Stimulated activated CD4-positive, alpha-beta T cell treated with anti-CD3 and anti-CD28 coated beads, TNF-alpha, amount 100 ng/mL, for 48 hours (primary cell): ENCODE results near the gene CBFB.
"Not testable (repeated sequence)": the region's sequence is repeated elsewhere in the genome, so short reads cannot be mapped to it uniquely, and the experiment has no call there.

Source experiments
- DNase-seq, 3 donors: peaks; one replicate each; pipeline ENCODE4 v3.0.0-alpha.2; 2020; ENCODE audit warnings: low read depth in 3 of 3

Gene CBFB

DNA sequence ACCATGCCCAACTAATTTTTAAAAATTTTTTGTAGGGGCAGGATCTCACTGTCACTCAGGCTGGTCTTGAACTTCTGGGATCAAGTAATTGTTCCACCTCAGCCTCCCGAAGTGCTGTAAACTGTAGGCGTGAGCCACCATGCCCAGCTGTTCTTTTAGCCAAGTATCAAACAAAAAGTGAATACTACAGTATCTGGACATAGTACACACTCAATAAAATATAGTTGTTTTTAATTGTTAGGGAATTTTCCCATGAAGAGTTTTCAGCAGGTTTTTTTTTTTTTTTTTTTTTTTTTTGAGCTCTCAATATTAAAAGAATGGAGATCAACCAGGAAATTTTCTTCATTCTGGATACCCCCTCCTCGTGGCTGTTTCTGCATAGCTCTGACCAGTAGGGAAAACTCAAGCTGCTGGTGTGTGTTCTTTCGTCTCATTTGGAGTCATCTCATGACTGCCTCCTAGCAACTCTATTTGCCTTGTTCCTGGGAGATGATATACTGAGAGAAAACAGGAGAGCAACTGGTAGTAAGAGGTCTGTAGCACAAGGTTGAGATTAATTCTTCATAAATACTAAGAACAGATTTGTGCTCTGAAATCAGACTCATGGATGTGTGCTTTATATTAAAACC is 64.3 kb downstream of the CBFB start:
- no peak for DNase-seq

DNA sequence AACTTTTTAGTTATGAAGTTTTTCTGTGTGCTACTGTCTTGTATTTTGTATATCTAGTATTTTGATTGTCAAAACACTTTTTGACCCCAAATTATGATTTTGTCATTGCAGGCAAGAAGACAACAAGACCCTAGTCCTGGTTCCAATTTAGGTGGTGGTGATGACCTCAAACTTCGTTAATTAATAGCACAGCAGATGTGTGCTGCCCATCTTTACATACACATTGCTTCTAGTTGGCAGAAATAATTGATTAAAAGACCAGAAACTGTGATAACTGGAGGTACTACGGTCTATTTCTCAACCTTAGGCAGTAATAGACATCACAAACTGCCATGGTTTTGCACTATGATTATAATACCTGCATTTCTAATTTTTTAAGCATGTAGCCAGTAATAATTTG is 69.7 kb downstream of the CBFB start:
- no peak for DNase-seq

DNA sequence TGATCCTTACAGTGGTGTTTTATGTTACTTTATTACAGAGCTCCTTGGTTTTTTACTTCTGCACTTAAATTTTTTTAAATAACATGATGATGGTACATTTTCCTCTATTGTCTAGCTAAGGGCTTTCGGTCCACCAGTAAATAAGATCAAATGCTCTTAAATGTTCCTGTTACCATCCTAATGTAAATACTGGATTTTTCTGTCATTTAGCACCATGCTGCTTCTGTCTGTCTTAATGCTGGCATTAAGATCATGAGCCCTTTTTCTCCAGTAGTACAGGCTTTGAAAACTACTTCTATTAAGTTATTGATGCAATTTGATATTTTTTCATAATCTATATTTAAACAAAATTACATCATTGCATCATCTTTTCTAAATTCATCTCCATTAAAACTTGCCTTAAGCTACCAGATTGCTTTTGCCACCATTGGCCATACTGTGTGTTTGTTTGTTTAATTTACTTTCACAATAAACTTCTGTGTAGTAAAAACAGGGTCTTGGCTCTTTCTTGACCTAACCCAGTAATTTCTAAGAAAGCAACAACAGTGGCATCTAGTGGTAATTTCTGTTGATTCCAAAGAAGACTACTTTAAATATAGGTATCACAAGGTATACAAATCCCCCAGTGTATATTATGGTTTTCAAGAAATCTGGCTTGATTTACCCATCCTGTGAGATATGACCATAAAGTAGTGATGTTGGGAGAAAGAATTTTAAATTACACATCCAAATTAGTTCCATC is 71.8 kb downstream of the CBFB start:
- DNase-seq: no peak

DNA sequence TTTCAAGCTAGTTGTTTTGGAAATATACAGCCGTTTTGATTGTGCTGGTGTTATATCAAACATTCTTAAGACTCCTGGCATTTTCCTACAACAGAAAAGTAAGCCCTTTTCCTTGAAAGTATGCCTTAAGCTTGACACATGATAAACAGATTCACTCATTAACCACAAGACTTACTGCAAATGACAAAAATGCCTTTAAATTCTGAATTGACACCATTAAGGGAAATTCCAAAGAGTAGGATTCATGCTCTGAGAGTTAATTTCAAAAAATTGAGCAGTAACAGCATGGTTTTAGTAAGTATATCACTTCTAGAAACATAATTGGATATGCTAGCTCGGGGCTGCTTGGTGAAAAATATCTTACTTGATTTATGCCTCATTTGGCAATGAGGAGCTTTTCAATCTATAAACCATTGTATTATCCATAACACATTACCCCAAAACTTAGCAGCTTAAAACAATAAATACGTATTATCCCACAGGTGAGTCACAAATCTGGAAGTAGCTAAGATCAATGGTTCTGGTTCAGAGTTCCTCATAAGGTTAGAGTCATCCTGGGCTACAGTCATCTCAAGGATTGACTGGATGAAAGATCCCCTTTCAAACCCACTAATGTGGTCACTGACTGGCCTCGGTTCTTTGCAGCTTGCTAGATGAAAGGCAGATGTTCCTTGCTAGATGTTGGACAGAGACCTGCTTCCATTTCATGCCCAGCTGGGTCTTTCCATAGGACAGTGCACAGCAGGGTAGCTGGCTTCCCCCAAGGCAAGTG is 72.5 kb downstream of the CBFB start:
- DNase-seq: no peak

DNA sequence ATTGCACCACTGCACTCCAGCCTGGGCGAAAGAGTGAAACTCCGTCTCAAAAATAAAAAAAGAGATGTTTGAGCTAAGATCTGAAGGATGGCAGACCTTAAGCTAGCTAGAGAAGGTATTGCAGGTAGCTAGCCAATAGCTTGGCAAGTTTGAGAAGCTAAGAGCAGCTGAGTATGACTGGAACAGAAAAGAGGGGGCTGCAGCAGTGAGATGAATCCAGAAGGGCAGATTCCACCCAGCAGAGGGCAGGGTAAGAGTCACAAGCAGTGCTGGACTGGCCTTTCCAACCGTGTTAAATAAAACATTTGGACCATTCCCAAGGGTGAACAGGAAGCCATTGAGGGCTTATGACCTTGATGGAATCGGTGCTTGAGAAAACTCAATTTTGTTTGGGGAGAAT is 75.1 kb downstream of the CBFB start:
- no peak for DNase-seq

DNA sequence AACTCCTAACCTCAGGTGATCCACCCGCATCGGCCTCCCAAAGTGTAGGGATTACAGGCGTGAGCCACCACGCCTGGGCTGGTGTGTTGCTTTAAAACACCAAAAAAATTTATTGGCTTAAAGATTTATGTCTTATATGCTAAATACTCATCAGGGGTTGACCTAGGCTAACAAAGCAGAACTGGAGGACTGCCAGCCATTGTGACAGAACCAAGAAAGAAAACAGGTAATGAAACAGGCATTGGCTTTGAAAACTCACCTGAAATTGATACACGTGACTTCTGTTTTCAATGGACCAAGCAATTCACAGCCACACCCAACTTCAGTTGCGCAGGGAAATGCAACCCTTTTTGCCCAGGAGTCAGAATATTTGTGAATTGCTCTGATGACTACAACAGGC is 75.9 kb downstream of the CBFB start:
- DNase-seq: no peak

DNA sequence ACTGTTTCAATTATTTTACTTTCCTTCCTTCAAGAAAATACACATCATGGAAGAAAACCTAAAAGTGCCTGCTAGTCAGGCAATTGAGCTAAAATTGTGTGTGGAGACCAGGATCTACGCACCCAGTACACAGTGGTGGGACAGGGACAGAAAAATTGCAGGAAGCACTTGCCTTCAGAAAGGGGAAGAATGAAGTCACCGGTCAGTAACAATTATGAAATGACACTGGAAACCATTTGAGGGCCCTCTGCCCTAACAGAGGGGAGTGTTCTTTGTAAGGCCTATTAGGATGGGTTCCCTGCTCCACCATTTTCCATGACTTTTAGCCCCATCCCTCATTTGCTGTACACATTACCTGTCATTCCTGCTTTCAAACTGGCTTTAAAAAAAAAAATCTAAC is 76.3 kb downstream of the CBFB start:
- DNase-seq: no peak

DNA sequence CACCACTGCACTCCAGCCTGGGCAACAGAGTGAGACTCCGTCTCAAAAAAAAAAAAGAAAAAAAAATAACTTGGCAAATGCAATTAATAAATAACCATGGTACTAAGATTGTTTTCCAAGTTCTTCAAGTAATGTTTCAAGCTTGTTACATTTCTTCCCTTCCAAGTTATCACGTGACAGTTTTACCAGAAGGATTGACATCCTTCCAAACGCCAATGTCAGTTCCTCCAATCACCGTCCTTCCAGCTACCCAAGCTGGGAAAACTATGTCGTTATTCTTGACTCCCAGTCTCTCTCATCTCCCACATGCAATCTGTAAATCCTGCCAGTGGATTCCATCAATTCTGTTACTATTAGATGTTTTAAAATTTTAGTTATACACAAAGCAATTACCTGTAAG is 76.9 kb downstream of the CBFB start:
- DNase-seq: no peak

DNA sequence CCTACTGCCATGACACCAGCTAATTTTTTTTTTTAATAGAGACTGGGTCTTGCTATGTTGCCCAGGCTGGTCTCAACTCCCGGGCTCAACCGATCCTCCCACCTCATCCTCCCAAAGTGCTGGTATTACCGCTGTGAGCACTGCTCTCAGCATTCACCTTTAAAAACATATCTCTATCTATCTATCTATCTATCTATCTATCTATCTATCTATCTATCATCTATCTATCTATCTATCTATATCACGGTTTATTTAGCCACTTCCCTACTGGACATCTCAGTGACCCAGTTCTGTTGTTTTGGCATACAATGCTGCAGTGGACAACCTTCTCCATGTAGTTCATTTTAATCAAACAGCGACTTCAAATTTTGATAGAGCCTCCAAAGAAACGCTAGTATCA is 79.5 kb downstream of the CBFB start:
- DNase-seq: no peak

DNA sequence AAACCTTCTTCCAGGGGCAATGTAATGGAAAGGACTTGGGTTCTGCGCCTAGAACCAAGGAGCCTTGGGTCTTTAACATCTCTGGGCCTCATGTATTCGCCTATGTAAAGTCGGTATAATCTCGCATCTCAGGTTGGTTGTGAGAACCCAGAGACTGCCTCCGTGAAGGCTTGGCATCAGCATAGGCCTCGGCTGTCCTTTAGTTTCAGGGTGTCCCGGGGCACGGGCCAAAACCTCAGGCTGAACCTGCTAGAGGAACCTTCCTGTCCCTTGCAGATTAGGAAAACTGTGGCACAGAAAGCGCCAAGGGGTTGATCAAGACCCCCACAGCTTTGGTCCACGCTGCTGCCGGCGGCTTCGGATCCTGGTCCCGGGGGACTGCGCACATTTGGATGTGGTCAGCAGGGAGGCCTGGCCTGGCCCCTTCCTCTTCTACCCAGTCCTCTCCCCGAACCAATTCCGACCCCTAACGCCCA is 80.0 kb downstream of the CBFB start:
- DNase-seq: no peak

DNA sequence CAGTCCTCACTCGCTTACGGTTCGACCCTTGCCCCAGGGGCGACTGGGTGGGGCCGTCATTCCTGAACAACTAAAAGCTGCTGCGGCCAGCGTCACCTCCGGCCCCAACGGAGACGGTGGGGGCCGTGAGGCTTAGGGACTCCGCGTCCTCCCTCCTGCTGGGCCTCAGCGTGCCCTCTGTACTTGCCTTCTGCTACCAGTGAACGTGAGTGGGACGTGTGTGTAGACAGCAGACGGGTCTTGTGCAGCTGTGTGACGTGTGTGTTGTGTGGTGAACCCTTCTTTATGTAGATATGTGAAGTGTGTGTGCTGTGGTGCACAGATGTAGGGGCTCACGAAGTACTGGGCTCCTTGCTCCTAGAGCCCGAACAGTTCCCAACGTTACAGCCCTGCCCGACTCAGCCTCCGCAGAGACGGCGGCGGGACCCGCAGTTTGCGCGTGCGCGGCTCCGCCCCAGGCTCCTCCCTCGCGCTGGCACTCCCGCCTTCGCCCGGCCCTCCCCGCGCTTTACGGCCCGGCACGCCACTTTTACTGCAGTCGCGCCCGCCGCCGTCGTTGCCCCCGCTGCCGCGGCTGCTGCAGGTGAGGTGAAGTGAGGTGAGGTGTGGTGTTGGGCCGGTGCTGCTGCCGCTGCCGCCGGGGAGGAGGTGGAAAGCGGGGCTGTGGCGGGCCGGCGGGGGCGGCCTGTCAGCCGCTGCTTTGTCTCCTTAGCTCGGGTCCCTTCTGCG is 80.6 kb downstream of the CBFB start, which contains the start of gene PHAF1:
Gene PHAF1 (plus strand): TSS at position 535 of the 729 bp plus-strand sequence. CDS start 235 bp downstream, outside the sequence.
- peak; percentile 90 to 93 (median 92) for DNase-seq

DNA sequence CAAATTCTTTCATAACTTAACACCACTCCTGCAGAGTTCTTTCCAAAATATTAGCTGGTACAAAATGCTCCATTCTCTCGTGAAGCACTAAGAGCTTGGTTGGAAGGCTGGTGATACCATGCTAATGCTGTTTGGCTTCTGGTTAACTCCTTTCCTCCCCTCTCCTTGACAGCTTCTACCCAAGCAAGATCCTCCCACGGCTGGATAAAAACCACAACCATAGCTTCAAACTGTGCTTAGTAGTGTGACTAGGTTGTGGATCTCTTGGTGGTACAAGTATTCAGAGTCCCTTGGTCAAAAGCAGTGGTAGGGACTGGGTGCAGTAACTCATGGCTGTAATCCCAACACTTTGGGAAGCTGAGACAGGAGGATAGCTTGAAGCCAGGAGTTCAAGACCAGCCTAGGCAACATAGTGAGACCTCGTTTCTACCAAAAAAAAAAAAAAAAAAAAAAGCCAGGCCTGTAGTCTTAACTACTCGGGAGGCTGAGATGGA is 83.0 kb downstream of the CBFB start:
- DNase-seq: no peak

DNA sequence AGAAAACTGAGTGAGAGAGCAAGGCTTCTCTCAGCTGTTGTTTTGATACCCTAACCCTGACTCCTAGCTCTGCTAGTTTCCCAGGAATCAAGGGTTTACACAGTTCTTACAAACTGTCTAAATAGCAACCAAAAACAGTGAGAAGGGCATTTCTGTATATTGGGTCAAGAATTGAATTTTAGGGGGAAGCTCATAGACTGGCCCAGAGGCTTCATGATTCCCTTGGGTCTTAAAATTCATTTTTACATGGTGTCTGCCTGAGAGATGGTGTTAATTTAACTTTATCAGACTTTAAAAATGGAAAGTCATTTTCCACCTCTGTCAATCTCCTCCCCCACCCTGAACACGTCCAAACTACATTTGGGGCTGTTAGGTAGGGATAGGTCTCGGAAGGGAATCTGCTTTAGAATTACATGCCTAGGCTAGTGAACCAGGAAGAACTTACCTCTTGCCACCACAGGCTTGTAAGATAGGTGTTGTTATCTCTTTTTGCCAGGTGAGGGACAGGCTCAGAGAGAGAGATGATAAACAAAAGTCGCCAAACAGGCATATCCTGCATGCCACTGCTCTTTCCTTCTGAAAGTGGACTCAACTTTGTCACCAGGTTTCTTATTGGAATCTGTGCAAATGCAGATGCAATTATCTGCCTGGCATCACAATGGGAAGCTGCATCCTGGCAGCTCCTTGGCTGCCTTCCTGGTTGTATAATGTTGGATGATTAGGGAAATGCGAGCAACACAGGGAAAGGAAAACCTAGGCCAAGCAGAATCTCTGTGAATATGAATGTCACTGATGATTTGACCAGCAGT is 83.8 kb downstream of the CBFB start:
- no peak for DNase-seq

DNA sequence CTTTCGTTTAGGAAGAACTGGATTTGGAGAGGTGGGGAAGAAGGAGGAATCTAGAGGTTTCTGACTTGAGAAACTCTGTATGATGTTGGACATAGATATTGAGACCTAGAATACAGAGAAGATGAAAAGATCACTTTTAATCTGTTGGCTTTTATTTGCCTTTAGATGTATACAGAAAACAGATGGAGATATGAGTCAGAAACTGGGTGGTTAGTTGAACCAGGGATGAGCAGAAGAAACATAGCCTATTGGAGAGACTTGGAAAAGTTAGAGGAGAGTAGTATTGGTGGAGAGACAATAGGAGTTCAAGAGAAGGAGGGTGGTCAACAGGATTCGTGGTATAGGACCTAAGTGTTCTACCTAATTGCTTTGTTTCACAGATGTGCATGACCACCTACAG is 85.8 kb downstream of the CBFB start:
- no peak for DNase-seq

DNA sequence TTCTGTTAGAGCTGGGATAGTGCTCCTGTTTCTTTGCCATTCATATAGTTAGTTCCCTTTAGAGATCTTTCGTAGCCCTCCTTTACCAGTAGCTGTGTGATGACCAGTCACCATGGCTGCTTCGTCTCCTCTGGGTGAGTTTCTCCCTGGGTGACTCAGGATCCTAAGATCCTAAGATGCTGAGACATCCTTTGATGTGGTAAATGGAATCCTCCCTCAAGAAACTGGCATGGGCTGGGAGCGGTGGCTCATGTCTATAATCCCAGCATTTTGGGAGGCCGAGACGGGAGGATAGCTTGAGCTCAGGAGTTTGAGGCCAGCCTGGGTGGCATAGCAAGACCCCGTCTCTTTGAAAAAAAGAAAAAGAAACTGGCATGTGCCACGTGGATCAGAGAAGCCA is 86.7 kb downstream of the CBFB start:
- no peak for DNase-seq

DNA sequence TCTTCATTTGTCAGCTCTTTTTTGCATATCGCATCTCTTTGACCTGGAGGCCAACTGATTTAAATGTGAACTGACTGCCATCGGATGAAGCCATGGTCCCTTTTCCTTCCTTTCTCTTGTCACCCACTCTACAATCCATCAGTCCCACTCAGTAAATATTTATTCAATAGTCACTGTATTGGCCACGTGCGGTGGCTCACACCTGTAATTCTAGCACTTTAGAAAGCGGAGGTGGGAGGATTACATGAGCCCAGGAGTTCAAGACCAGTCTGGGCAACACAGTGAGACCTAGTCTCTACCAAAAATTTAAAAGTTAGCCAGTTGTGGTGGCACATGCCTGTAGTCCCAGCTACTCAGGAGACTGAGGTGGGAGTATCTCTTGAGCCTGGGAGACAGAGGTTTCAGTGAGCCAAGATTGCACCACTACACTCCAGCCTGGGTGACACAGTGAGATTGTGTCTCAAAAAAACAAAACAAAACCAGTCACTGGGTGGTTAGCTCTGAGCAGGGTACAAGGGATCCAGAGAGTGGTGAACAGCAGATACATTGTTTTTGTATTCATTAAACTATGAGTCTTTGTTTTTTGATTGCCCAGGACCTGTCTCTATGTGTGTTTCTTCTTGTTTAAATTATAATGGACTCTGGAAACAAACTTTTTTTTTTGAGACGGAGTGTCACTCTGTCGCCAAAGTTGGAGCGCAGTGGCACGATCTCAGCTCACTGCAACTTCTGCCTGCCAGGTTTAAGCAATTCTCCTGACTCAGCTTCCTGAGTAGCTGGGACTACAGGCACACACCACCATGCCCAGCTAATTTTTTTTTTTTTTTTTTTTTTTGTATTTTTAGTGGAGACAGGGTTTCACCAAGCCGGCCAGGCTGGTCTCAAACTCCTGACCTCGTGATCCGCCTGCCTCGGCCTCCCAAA is 87.7 kb downstream of the CBFB start:
- no peak for DNase-seq

DNA sequence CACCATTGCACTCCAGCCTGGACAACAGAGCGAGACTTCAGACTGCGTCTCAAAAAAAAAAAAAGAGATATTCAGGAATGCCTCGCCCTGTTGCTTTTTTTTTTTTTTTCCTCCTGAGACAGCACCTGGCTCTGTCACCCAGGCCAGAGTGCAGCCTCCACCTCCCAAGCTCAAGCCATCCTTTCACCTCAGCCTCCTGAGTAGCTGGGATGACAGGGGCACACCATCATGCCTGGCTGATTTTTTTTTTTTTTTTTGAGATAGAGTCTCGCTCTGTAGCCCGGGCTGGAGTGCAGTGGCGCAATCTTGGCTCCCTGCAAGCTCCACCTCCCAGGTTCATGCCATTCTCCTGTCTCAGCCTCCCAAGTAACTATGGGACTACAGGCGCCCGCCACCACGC is 88.8 kb downstream of the CBFB start:
- DNase-seq: no peak

DNA sequence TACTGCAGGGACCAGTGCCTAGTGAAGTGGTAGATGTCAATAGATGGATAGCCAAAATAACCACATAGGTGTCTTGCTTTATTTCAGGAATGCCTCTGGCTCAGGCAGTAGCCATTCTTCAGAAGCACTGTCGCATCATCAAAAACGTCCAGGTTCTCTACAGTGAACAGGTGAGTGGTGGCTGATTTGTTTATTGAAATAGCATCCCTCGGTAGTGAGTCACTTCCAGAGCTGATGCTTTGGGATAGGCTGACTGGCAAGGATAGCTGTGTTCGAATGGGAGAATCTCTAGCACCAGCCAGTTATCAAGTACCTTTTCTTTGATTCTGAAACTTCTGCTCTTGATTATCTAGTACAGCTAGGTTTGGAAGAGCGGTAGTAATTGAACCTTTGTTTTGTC is 91.1 kb downstream of the CBFB start:
- DNase-seq: no peak

DNA sequence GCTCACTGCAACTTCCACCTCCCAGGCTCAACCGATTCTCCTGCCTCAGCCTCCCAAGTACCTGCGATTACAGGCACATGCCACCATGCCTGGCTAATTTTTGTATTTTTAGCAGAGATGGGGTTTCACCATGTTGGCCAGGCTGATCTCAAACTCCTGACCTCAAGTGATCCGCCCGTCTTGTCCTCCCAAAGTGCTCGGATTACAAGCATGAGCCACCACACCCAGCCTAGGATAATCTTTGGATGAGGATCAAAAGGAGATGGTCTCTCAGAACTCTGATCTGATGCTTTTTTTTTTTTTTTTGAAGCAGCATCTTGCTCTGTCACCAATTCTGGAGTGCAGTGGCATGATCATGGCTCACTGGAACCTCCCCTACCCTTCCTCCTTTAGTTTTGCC is 93.8 kb downstream of the CBFB start:
- not testable (repeated sequence) for DNase-seq

DNA sequence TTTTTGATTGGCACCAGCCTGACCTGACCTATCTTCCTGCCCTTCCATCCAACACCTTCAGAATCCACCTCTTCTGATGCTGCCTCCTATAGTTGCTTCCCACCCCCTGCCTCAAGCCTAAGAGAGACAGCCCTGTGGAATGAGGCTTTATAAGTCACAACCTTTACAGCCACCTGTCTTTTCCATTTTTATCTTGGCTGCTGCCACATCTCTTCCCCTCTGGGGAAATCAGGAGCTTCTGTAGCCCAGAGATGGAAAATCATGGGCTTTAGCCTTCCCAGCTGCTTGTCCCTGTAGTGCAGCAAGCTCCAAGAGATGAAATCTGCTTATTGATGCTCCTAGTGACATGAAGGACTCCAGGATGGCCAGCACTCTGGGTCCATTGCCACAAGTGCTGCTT is 99.5 kb downstream of the CBFB start:
- no peak for DNase-seq
